Measurements from ENCODE around the gene CACNB2.

GRCh38 chr10:18514537-18514936 is 374.3 kb downstream of the CACNB2 start:
- TF ChIP-seq POLR2A (IDR thresholded peaks at IDR 0.05; ENCODE audit: low read length) (no peak), GATA1 (IDR thresholded peaks at IDR 0.05; ENCODE audit: low read depth, low read length) (no peak)
